GM23338 (cell line): ENCODE data around the gene ARL15. TPM values are rescaled to one million over a fixed set of nuclear protein-coding genes. Genes with fewer than 3 reads are reported as not detected.

Source experiments
- ATAC-seq: fragments of 200-7000 bp; cut with Tn5 transposase; 3 replicates; pipeline ENCODE4 v1.9.1; 2020
- DNase-seq: peaks from one replicate; pipeline ENCODE4 v3.0.0-alpha.2; 2015; ENCODE audit warnings: low spot score
- H2AFZ ChIP-seq: fragments of 200-600 bp; sonication (generic); 2 replicates; pipeline ENCODE4 v1.8.0; 2016; ENCODE audit warnings: antibody characterized with exemption, mild to moderate bottlenecking, moderate library complexity
- H3F3A ChIP-seq: fragments of 200-600 bp; sonication (generic); replicated peaks from 2 replicates; pipeline ENCODE4 v1.8.0; 2017; ENCODE audit warnings: antibody characterized with exemption, mixed run types, low read depth
- H3K27ac ChIP-seq: fragments of 200-600 bp; sonication (generic); 2 replicates; pipeline ENCODE4 v1.6.1; 2016; ENCODE audit warnings: low read depth
- H3K27me3 ChIP-seq: fragments of 200-600 bp; sonication (generic); 2 replicates; pipeline ENCODE4 v1.8.0; 2016; ENCODE audit warnings: mild to moderate bottlenecking, mixed run types, moderate library complexity; ENCODE audit not compliant: insufficient read depth
- H3K36me3 ChIP-seq: fragments of 200-600 bp; sonication (generic); 2 replicates; pipeline ENCODE4 v1.8.0; 2016; ENCODE audit warnings: mild to moderate bottlenecking; ENCODE audit not compliant: insufficient read depth
- H3K4me1 ChIP-seq: fragments of 200-600 bp; sonication (generic); 2 replicates; pipeline ENCODE4 v1.8.0; 2016; ENCODE audit warnings: mild to moderate bottlenecking, moderate library complexity; ENCODE audit not compliant: insufficient read depth
- H3K4me2 ChIP-seq: fragments of 200-600 bp; sonication (generic); 2 replicates; pipeline ENCODE4 v1.7.1; 2017; ENCODE audit warnings: mixed run types
- H3K4me3 ChIP-seq: fragments of 200-600 bp; sonication (generic); 2 replicates; pipeline ENCODE4 v1.6.1; 2016; ENCODE audit warnings: mixed run types
- H3K79me2 ChIP-seq: fragments of 200-600 bp; sonication (generic); replicated peaks from 2 replicates; pipeline ENCODE4 v1.8.0; 2017; ENCODE audit warnings: mild to moderate bottlenecking; ENCODE audit not compliant: insufficient read depth
- H3K9me2 ChIP-seq: fragments of 200-600 bp; sonication (generic); 2 replicates; pipeline ENCODE4 v1.8.0; 2017; ENCODE audit not compliant: insufficient read depth
- H4K20me1 ChIP-seq: fragments of 200-600 bp; sonication (generic); replicated peaks from 2 replicates; pipeline ENCODE4 v1.8.0; 2017; ENCODE audit warnings: mild to moderate bottlenecking; ENCODE audit not compliant: insufficient read depth
- H3K27ac Mint-ChIP-seq: 2 replicates; pipeline ENCODE4 v1.8.0; 2020; ENCODE audit warnings: inconsistent platforms, mild to moderate bottlenecking, moderate library complexity, mixed read lengths
- H3K27me3 Mint-ChIP-seq: 3 replicates; pipeline ENCODE4 v1.8.0; 2022; ENCODE audit warnings: low read depth, mild to moderate bottlenecking, moderate library complexity, mixed read lengths, inconsistent platforms; ENCODE audit not compliant: insufficient read depth, poor library complexity
- H3K36me3 Mint-ChIP-seq: 3 replicates; pipeline ENCODE4 v1.8.0; 2021; ENCODE audit warnings: low read depth, mild to moderate bottlenecking, inconsistent platforms, moderate library complexity, mixed read lengths
- H3K4me1 Mint-ChIP-seq: 3 replicates; pipeline ENCODE4 v1.8.0; 2020; ENCODE audit warnings: mild to moderate bottlenecking, inconsistent platforms, mixed read lengths
- H3K4me3 Mint-ChIP-seq: 3 replicates; pipeline ENCODE4 v1.8.0; 2021; ENCODE audit warnings: moderate library complexity, mild to moderate bottlenecking, inconsistent platforms, mixed read lengths
- H3K9me3 Mint-ChIP-seq: 3 replicates; pipeline ENCODE4 v1.8.0; 2020; ENCODE audit warnings: moderate library complexity, mild to moderate bottlenecking, inconsistent platforms, mixed read lengths
- CREB1 ChIP-seq: fragments of 250-450 bp; sonication (Bioruptor Pico); IDR thresholded peaks from 2 replicates; pipeline ENCODE4 v1.5.0; 2020; ENCODE audit warnings: low read depth, mild to moderate bottlenecking, moderate library complexity
- CTCF ChIP-seq, 2 experiments: fragments of 200-600 bp in 1 of 2; sonication (generic) in 1 of 2; conservative IDR thresholded peaks; 2 replicates each; pipeline versions ENCODE4 v1.5.1 to v1.6.1; 2016 to 2017; ENCODE audit warnings: antibody characterized with exemption in 2 of 2, low read depth in 2 of 2, mild to moderate bottlenecking in 2 of 2, moderate library complexity in 1 of 2
- ETS1 ChIP-seq: IDR thresholded peaks from 2 replicates; pipeline ENCODE4 v1.6.1; 2016; ENCODE audit warnings: antibody characterized with exemption
- EZH2phosphoT487 ChIP-seq: fragments of 200-600 bp; sonication (generic); IDR thresholded peaks from one replicate; pipeline ENCODE4 v1.8.1; 2018; ENCODE audit warnings: antibody characterized with exemption; ENCODE audit not compliant: unreplicated experiment
- JUNB ChIP-seq: IDR thresholded peaks from one replicate; pipeline ENCODE4 v1.6.1; 2016; ENCODE audit warnings: antibody characterized with exemption; ENCODE audit not compliant: unreplicated experiment
- NANOG ChIP-seq: IDR thresholded peaks from 2 replicates; pipeline ENCODE4 v1.6.1; 2016; ENCODE audit warnings: antibody characterized with exemption, borderline replicate concordance
- POLR2AphosphoS5 ChIP-seq: IDR thresholded peaks from 2 replicates; pipeline ENCODE4 v1.6.1; 2016; ENCODE audit warnings: antibody characterized with exemption, low read depth
- REST ChIP-seq: IDR thresholded peaks from one replicate; pipeline ENCODE4 v1.6.1; 2018; ENCODE audit warnings: antibody characterized with exemption; ENCODE audit not compliant: unreplicated experiment
- STAT1 ChIP-seq: IDR thresholded peaks from one replicate; pipeline ENCODE4 v1.6.1; 2016; ENCODE audit warnings: antibody characterized with exemption; ENCODE audit not compliant: unreplicated experiment
- ZNF331 ChIP-seq: fragments of 250-450 bp; sonication (Bioruptor Pico); IDR thresholded peaks from 2 replicates; pipeline ENCODE4 v1.5.0; 2020; ENCODE audit warnings: low read depth, mild to moderate bottlenecking, moderate library complexity
- ZNF462 ChIP-seq: fragments of 250-450 bp; sonication (Bioruptor Pico); IDR thresholded peaks from 2 replicates; pipeline ENCODE4 v1.5.0; 2020; ENCODE audit warnings: mild to moderate bottlenecking, moderate library complexity
- polyA plus RNA-seq: library from polyadenylated mRNA; unstranded; fragments of >200 nt; fragmentation: Nextera tagmentation; extraction: Ambion mirVana; gene quantifications from 2 replicates; pipeline ENCODE4 v1.2.1, GENCODE V29; 2016
- total RNA-seq: library from RNA; depleted of rRNA; stranded (reverse); fragments of >200 nt; shearing (Covaris generic); gene quantifications from 2 replicates; pipeline ENCODE4 v1.2.3, GENCODE V29; 2014

ARL15 gene
- total and polyA plus RNA-seq, 2 experiments from 2014 or later = 13.0 to 54.0 TPM

- TF ChIP-seq ETS1 (no peak), POLR2AphosphoS5 (no peak)
Measured at GRCh38 chr5:54197018-54197417, 113.4 kb downstream of the ARL15 start (continued).

GRCh38 chr5:54195701-54196100 is 114.7 kb downstream of the ARL15 start:
- no peaks in the 10 kb centered on the region for H3K36me3 ChIP-seq
- Mint-ChIP-seq H3K4me1 (peaks cover 2% of the 10 kb centered on the region; the same call in 1 of the 3 replicates), H3K36me3 (peaks cover 3% of the 10 kb centered on the region; the same call in 2 of the 3 replicates), H3K27me3 (peaks cover 2% of the 10 kb centered on the region), H3K4me3 (no peak overlapping the region), H3K27ac (no peak overlapping the region), H3K9me3 (peaks cover 9% of the 10 kb centered on the region; the same call in 2 of the 3 replicates)
- no peaks in the 10 kb centered on the region for H3K4me1 ChIP-seq
- no peaks in the 10 kb centered on the region for H3K27me3 ChIP-seq
- H3K79me2 ChIP-seq = peaks cover 22% of the 10 kb centered on the region
- ATAC-seq = no peak
- no peaks in the 10 kb centered on the region for H3F3A ChIP-seq
- no peak overlapping the region for H3K27ac ChIP-seq
- no peak overlapping the region for H2AFZ ChIP-seq
- no peak for DNase-seq
- TF ChIP-seq STAT1 = no peak
- no peak for TF ChIP-seq POLR2AphosphoS5
- no peak for TF ChIP-seq REST
- no peak for TF ChIP-seq ZNF331 (CRISPR knock-in tag)
- TF ChIP-seq ZNF462 = no peak
- TF ChIP-seq EZH2phosphoT487 = no peak
- no peak for TF ChIP-seq JUNB
- no peak for TF ChIP-seq CREB1 (CRISPR knock-in tag)
- no peak for TF ChIP-seq NANOG
- no peak for TF ChIP-seq CTCF (conservative IDR thresholded peaks at IDR 0.05; ENCODE audit: low read depth in 2 of 2)
- no peaks in the 10 kb centered on the region for H4K20me1 ChIP-seq
- H3K4me3 ChIP-seq = no peak overlapping the region
- no peaks in the 10 kb centered on the region for H3K9me2 ChIP-seq
- H3K4me2 ChIP-seq = no peak overlapping the region
